Uterus (tissue), 2 donors: ENCODE data around the gene SPAG5.

Experiments used
- CTCF ChIP-seq, 4 experiments: fragments of 200-600 bp in 2 of 4; fragments of 450-650 bp in 2 of 4; sonication (generic) in 2 of 4; IDR thresholded peaks; one replicate each; pipeline ENCODE4 v1.5.1; 2016 to 2019; ENCODE audit warnings: antibody characterized with exemption in 4 of 4, mild to moderate bottlenecking in 2 of 4, moderate library complexity in 1 of 4
- POLR2A ChIP-seq, 2 donors: fragments of 450-650 bp; IDR thresholded peaks; one replicate each; pipeline ENCODE4 v1.6.1; 2016; ENCODE audit warnings: antibody characterized with exemption in 2 of 2, mild to moderate bottlenecking in 1 of 2, moderate library complexity in 1 of 2

GRCh38 chr17:28592260-28592659, 6.6 kb downstream of the SPAG5 start:
- TF ChIP-seq CTCF (IDR thresholded peaks at IDR 0.05) (no peak), POLR2A (IDR thresholded peaks at IDR 0.05) (no peak)
